HL-60 (cell line): ENCODE data around the gene HNRNPUL1.

Experiments used
- DNase-seq, 2 experiments: peaks; one replicate each; pipeline ENCODE4 v3.0.0-alpha.2; 2010 to 2020; ENCODE audit warnings: low read depth in 1 of 2, low spot score in 1 of 2
- H3K27ac ChIP-seq: fragments of 250-450 bp; sonication (Bioruptor Pico); replicated peaks from 2 replicates; pipeline ENCODE4 v1.5.1; 2020; ENCODE audit warnings: mild to moderate bottlenecking, moderate library complexity
- H3K27me3 ChIP-seq: fragments of 250-450 bp; sonication (Bioruptor Pico); 2 replicates; pipeline ENCODE4 v1.5.1; 2021; ENCODE audit warnings: mild to moderate bottlenecking, moderate library complexity; ENCODE audit not compliant: insufficient read depth, poor library complexity, severe bottlenecking
- H3K4me3 ChIP-seq: replicated peaks from 2 replicates; pipeline ENCODE4 v1.5.1; 2011; ENCODE audit warnings: mild to moderate bottlenecking, control low read depth, low read length; ENCODE audit not compliant: insufficient read depth
- GABPA ChIP-seq: IDR thresholded peaks from 2 replicates; pipeline ENCODE4 v1.6.1; 2012; ENCODE audit warnings: low read depth
- POLR2AphosphoS5 ChIP-seq: IDR thresholded peaks from 2 replicates; pipeline ENCODE4 v1.6.1; 2012; ENCODE audit warnings: low read depth
- SPI1 ChIP-seq: IDR thresholded peaks from 2 replicates; pipeline ENCODE4 v1.6.1; 2012; ENCODE audit warnings: low read depth, mild to moderate bottlenecking, borderline replicate concordance
- TF ChIP-seq, protein P1 (sequence below): IDR thresholded peaks from 2 replicates; pipeline ENCODE4 v1.6.1; 2012; ENCODE audit warnings: low read depth; ENCODE audit not compliant: insufficient replicate concordance
- TF ChIP-seq, protein P2 (sequence below): IDR thresholded peaks from one replicate; pipeline ENCODE4 v1.5.1; 2011; ENCODE audit warnings: low read length, control low read depth, inconsistent platforms; ENCODE audit not compliant: insufficient read depth

HNRNPUL1 gene

GRCh38 chr19:41269055-41269454, 4.9 kb downstream of the HNRNPUL1 start:
- TF ChIP-seq, protein P1, sequence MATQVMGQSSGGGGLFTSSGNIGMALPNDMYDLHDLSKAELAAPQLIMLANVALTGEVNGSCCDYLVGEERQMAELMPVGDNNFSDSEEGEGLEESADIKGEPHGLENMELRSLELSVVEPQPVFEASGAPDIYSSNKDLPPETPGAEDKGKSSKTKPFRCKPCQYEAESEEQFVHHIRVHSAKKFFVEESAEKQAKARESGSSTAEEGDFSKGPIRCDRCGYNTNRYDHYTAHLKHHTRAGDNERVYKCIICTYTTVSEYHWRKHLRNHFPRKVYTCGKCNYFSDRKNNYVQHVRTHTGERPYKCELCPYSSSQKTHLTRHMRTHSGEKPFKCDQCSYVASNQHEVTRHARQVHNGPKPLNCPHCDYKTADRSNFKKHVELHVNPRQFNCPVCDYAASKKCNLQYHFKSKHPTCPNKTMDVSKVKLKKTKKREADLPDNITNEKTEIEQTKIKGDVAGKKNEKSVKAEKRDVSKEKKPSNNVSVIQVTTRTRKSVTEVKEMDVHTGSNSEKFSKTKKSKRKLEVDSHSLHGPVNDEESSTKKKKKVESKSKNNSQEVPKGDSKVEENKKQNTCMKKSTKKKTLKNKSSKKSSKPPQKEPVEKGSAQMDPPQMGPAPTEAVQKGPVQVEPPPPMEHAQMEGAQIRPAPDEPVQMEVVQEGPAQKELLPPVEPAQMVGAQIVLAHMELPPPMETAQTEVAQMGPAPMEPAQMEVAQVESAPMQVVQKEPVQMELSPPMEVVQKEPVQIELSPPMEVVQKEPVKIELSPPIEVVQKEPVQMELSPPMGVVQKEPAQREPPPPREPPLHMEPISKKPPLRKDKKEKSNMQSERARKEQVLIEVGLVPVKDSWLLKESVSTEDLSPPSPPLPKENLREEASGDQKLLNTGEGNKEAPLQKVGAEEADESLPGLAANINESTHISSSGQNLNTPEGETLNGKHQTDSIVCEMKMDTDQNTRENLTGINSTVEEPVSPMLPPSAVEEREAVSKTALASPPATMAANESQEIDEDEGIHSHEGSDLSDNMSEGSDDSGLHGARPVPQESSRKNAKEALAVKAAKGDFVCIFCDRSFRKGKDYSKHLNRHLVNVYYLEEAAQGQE: no peak
- TF ChIP-seq POLR2AphosphoS5 (no peak), GABPA (no peak), SPI1 (no peak)
- TF ChIP-seq, protein P2, sequence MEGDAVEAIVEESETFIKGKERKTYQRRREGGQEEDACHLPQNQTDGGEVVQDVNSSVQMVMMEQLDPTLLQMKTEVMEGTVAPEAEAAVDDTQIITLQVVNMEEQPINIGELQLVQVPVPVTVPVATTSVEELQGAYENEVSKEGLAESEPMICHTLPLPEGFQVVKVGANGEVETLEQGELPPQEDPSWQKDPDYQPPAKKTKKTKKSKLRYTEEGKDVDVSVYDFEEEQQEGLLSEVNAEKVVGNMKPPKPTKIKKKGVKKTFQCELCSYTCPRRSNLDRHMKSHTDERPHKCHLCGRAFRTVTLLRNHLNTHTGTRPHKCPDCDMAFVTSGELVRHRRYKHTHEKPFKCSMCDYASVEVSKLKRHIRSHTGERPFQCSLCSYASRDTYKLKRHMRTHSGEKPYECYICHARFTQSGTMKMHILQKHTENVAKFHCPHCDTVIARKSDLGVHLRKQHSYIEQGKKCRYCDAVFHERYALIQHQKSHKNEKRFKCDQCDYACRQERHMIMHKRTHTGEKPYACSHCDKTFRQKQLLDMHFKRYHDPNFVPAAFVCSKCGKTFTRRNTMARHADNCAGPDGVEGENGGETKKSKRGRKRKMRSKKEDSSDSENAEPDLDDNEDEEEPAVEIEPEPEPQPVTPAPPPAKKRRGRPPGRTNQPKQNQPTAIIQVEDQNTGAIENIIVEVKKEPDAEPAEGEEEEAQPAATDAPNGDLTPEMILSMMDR: no peak
- H3K4me3 ChIP-seq: no peak overlapping the region
- H3K27ac ChIP-seq: no peak overlapping the region
- no peaks in the 10 kb centered on the region for H3K27me3 ChIP-seq
- DNase-seq: no peak

DNA sequence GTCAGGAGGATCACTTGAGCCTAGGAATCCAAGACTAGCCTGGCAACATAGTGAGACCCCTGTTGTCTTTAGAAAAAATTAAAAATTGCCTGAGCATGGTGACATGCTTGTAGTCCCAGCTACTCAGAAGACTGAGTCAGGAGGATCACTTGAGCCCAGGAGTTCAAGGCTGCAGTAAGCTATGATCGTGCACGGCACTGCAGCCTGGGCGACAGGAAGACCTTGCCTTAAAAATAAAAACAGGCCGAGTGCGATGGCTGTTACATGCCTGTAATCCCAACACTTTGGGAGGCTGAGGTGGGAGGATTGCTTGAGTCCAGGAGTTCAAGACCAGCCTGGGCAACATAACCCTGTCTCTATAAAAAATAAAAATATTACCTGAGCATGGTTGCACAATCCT, 5.4 kb downstream of the HNRNPUL1 start:
- no peak for DNase-seq
- Histone ChIP-seq H3K4me3 (no peak overlapping the region), H3K27ac (no peak overlapping the region), H3K27me3 (no peaks in the 10 kb centered on the region)
- TF ChIP-seq SPI1 (no peak), GABPA (no peak), POLR2AphosphoS5 (no peak)
- TF ChIP-seq, protein P1: no peak
- TF ChIP-seq, protein P2: no peak

DNA sequence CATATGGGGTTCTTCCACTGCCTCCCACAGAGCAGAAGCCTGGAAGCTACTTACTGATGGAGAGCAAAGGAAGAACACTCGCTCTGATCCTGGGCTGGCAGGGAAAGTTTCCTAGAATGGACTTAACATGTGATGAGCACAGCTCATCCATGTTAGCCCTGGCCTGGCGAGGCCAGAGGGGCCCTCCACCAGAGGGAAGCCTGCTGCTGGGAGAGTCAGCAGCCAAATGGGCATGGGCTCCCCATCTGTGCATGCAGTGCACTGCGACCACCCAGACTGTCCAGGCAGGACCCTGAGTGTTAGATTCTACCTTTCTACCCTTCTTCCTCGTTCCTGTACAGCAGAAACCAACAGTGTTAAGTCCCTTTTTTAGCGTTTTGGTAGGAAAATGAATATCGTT, 8.9 kb downstream of the HNRNPUL1 start:
- TF ChIP-seq SPI1 (no peak), POLR2AphosphoS5 (no peak), GABPA (no peak)
- TF ChIP-seq, protein P1: no peak
- TF ChIP-seq, protein P2: no peak
- Histone ChIP-seq H3K27me3 (no peaks in the 10 kb centered on the region), H3K27ac (no peak overlapping the region), H3K4me3 (no peak overlapping the region)
- no peak for DNase-seq
